Measurements from ENCODE around the gene DNASE1L2.

The DNASE1L2 gene

GRCh38 chr16:2271848-2272461 is 35.7 kb downstream of the DNASE1L2 start:
- DNase-seq = no peak

DNA sequence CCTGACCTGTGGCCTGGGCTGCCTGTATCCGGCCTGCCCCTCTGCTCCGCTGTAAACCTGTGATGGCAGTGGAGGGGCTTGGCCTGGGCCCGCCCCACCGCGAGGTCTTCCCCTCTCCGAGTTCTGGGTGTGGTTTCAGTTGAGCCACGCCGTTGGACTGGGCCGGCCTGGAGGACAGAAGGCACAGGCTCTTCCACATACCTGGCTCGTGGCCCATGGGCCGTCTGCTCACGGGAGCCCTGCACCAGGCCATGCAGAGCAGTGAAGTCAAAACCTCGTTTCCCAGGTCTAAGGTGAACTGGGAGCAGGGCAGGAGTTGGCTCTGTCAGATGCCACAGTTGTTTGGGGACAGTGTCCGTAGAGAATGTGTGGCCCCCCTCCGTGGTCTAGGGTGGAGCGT is 37.2 kb downstream of the DNASE1L2 start:
- no peak for DNase-seq

GRCh38 chr16:2273931-2274330 is 37.7 kb downstream of the DNASE1L2 start:
- DNase-seq = no peak

DNA sequence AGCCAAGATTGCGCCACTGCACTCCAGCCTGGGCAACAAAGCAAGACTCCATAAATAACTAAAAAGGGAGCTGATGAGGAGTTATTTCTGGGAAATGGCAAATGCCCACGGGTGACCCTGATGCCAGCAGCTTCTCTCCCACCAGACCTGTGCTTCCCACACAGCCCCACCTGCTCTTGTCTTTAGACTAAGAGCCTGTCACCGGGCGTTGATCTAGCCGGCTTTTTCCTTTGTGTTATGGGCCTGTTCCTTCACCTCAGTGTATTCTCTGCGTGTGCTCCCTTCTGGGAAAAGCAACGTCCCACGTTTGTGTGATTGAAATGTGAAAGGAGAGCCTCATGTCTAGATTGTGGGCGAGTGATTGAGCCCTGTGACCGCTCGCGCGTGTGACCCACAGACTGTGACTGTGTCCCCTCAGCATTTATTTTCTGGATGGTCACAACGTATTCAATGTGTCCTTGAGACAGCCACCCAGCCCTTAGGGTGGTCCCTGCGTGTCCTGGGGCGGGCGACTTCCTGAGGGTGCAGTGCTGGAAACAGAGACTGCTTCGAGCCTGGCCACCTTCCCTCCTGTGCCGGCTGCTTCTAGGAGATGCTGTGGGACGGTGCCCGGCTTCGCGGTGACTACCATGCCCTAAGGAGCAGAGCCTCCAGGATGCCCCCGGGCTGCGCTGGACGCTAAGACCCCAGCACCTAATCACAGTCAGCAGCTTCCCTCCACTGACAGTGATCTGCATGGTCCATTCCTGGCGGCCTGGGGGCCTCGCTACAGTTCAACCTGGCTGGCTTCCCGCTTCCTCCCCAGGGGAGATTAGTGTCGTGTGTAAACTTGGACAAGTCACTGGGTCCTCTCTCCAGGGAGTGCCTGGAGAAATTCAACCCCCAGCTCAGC is 39.5 kb downstream of the DNASE1L2 start:
- DNase-seq = no peak

GRCh38 chr16:2276368-2277195 is 40.3 kb downstream of the DNASE1L2 start:
- no peak for DNase-seq

DNA sequence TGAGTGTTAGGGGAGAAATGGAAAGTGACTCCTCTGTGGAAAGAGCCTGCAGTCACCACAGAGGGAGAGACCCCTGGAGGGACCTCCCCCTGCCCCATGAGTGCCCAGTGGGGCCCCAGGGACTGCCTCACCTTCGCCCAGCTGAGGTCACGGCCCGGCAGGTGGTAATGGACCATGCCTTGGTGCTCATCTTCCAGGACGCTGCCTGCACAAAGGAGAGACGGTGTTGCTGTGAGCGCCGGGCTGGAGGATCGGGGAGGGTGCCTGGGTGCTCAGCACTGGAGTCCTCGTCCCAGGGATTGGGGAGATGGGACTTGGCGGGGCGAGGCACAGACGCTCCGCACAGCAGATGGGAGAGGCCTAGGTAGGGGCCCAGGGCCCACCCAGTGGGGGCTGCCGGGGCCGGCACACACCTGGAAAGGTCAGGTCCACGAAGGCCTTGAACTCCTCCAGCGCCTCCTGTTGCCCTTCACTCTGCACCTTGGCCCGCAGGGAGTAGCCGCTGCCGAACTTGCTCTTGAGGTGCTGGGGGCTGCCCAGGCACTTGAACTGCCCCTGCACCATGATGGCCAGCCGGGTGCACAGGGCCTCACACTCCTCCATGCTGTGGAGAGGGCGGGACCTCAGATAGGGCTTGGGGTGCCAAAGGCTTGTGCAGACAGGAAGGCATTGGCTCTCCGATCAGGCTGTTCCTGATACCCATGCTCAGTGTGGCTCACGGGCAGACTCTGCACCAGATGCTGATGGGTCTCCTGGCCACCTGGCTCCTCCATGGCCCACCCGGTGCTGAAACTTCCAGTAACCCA is 41.4 kb downstream of the DNASE1L2 start:
- DNase-seq = no peak

DNA sequence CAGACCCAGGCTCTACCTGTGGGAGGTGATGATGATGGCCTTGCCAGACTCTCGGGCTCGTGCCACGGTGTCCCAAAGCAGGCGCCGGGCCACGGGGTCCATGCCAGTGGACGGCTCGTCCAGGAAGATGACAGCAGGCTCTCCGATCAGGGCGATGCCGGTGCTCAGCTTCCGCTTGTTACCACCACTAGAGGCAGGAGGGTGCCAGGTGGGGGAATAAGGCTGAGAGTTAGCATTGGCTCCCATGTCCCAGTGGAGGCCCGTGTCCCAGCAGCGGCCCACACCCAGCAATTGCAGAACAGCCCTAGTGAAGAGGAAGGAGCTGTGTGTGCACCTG is 42.0 kb downstream of the DNASE1L2 start:
- no peak for DNase-seq

DNA sequence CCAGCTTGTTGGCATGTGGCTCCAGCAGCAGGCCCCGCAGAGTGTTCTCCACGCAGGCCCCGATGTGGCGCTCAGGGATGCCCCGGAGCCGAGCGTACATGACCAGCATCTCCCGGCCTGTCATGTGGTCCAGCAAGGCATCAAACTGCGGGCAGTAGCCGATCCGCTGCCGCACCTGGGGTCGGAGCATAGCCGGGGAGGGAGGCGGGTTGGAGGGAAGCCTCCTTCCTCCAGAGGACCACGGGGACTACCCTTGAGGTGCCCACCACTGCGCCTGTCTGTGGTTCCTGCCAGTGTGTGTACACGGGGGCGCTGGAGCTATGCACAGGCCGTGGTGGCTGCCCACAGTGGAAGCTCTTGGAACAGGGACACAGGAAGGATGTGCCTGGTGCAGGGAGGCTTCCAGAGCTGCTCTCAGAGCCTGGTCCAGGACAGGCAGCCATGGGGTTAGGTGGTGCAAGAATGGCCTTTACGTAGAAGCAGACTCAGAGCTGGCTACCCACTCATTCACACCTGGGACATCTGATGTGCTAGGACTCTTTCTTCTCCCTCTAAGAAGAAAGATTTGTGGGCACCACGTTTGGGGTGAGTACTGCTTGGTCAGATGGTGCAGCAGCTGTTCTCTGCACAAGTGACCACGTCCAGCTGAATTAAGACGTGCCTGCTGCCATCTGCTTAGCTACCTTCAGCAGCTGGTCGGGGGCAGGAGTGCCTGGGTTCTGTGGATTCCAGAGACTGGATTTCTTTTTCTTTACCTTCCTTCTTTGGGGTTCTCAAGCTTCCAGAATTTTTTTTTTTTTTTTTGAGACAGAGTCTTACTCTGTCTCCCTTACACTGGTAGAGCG is 42.9 kb downstream of the DNASE1L2 start:
- DNase-seq = no peak

- DNase-seq = no peak
These were observed 44.2 kb downstream of the DNASE1L2 start for GRCh38 chr16:2280461-2280860.

DNA sequence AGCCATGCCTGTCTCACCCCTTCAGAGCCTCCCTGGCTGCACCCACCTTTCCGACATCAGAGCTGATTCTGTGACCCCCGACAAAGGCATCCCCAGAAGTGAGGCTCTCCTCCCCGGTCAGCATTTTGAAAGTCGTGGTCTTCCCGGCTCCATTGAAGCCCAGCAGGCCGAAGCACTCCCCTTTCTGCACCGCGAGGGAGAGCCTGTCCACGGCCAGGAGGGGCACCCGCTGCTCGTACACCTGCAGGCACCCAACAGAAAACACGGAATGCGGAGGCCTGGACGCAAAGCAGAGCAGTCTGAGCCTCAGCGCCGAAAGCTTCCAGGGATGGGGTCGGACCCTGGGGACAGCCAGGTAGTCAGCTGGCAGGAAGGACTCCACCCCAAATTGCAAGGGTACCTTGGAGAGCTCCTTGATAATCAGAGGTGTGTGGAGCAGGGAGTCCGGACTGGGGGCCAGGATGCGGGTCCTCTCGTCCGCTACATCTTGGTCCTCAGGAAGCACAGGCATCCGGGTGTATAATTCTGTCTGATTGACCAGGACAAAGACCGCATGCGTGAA is 44.8 kb downstream of the DNASE1L2 start:
- DNase-seq = no peak

- no peak for DNase-seq
These were observed 46.0 kb downstream of the DNASE1L2 start for GRCh38 chr16:2282262-2282661.

DNA sequence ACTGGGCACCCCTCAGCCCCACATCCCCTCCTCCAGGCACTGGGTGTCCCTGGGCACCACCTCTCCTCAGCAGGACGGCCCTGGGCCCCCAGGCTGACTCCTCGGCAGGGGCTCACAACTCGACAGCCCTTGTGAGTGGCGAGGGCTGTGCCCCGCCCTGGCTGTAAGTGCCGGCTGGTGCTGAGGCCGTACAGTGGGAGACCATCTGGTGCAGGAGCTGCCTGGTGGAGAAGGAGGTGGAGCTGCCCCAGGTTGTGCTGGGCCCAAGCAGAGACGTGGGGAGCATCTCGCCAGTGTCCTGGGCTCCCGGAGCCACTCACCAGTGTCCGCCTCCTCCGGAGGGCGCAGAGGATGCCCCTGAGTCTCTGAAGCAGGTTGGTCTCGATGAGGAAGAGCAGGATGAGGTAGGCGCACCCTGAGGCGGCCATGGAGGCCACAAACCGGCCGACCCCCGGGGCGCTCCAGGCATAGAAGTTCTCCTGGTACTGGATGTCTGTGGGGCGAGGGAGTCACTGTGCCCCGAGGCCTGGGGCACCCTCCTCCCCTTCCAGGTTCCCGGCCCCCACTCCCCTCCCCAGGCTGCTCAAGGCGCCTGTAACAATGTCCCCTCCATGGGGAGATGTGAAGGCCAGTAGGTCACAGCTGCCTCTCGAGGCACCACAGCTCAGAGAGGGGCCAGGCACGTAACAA is 46.8 kb downstream of the DNASE1L2 start:
- no peak for DNase-seq

GRCh38 chr16:2284001-2284770 is 47.9 kb downstream of the DNASE1L2 start:
- no peak for DNase-seq

DNA sequence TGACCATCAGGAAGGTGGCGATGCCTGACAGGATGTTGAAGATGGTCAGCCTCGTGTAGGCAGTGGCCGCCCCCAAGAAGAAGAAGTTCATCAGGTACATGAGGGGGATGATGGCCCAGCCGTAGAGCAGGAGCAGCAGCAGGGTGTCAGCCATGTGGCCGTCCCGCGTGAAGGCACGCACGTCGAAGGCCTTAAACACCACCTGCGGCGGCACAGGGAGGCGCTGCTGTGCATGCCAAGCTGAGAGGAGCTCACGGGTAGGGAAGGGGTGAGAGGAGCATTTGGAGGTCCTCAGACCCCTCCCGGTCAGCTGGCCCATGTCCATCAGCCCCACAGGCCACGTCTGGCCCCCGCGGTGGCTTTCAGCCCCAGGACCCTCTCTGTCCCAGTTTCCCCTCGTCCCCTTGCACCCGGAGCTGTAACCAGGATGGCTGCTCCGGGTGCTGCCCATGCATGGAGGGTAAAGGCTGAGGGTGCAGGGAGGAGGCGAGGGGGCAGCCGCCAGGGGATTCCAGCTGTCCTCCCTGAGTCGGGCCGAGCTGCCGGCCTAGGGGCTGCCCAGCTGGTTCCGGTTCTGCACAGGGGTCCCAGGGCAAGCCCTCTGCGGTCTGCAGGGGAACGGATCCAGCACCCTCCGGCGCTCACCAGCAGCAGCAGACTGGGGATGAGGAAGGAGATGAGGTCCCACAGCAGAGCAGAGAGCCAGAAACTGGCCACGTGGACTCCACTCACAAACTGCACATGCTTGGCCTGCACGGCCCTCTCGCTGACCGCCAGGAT is 48.7 kb downstream of the DNASE1L2 start:
- DNase-seq = no peak

GRCh38 chr16:2285731-2286191 is 49.5 kb downstream of the DNASE1L2 start:
- DNase-seq = no peak

GRCh38 chr16:2286550-2286949 is 50.3 kb downstream of the DNASE1L2 start:
- DNase-seq = no peak

GRCh38 chr16:2287916-2288547 is 51.8 kb downstream of the DNASE1L2 start:
- no peak for DNase-seq

Measured in CD4-positive, alpha-beta T cell treated with Interleukin-21 for 1 hour (primary cell).